IPS-11a (cell line): ENCODE measurements around the gene PSORS1C1.
"Not testable (repeated sequence)": the region's sequence is repeated elsewhere in the genome, so short reads cannot be mapped to it uniquely, and the experiment has no call there.

ENCODE experiments used
- H3K4me3 ChIP-seq: one replicate; pipeline ENCODE4 v1.5.1; 2013; ENCODE audit warnings: low read depth, low read length, control low read depth

PSORS1C1 gene, protein sequence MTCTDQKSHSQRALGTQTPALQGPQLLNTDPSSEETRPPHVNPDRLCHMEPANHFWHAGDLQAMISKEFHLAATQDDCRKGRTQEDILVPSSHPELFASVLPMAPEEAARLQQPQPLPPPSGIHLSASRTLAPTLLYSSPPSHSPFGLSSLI

GRCh38 chr6:31114541-31114878 is at the start of gene PSORS1C1:
Gene PSORS1C1, plus strand, starts transcription at chr6:31114800. Its CDS starts 14,833 bp downstream, at chr6:31129633.
- no peak within 1 kb of the TSS for H3K4me3 ChIP-seq

DNA sequence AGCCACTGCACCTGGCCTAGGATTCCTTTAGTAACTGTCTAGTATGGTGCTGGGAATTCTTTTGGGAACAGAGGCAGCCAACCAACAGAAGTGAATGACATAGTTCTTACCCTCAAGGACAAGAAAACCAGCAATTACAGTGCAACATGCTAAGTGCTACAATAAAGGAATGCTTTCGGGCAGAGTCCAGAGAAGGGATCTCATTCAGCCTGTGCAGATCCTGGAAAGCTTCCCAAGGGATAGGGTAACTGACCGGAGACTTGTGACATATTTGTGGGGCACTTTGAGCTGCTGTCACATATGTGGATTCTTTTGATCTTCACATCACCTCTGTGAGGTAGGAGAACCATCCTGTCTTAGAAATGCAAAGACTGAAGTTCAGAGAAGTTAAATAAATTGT is 49.0 kb upstream of the PSORS1C1 start:
- no peak overlapping the region for H3K4me3 ChIP-seq

DNA sequence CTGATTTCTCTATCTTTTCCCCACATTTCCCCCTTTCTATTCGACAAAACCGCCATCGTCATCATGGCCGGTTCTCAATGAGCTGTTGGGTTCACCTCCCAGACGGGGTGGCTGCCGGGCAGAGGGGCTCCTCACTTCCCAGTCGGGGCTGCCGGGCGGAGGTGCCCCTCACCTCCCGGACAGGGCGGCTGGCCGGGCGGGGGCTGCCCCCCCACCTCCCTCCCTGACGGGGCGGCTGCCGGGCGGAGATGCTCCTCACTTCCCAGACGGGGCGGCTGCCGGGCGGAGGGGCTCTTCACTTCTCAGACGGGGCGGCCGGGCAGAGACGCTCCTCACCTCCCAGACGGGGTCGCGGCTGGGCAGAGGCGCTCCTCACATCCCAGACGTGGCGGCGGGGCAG is 47.6 kb upstream of the PSORS1C1 start:
- not testable (repeated sequence) for H3K4me3 ChIP-seq

DNA sequence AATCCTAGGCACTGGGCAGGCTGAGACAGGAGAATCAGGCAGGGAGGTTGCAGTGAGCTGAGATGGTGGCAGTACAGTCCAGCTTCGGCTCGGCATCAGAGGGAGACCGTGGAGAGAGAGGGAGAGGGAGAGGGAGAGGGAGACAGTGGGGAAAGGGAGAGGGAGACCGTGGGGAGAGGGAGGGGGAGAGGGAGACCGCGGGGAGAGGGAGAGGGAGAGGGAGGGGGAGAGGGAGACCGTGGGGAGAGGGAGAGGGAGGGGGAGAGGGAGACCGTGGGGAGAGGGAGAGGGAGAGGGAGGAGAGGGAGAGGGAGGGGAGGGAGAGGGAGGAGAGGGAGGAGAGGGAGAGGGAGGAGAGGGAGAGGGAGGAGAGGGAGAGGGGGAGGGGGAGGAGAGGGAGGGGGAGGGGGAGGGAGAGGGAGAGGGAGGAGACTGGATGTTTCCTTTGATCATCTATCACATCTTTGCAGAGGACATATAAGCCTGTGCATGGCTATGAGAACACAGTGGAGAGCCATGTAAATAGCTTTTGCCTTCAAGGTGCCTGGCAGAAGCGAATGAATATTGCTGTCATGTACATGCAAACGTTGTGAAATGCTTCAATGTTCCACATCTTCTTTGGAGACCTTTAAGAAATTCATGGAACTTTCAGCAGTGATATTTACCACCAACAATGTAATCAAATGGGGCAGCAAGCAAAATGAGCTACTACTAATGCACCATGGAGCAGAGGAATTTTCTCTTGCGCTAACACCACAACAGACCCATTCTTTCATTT is 46.5 kb upstream of the PSORS1C1 start:
- H3K4me3 ChIP-seq = not testable (repeated sequence)

GRCh38 chr6:31068669-31069340 is 45.8 kb upstream of the PSORS1C1 start:
- H3K4me3 ChIP-seq = no peak overlapping the region

DNA sequence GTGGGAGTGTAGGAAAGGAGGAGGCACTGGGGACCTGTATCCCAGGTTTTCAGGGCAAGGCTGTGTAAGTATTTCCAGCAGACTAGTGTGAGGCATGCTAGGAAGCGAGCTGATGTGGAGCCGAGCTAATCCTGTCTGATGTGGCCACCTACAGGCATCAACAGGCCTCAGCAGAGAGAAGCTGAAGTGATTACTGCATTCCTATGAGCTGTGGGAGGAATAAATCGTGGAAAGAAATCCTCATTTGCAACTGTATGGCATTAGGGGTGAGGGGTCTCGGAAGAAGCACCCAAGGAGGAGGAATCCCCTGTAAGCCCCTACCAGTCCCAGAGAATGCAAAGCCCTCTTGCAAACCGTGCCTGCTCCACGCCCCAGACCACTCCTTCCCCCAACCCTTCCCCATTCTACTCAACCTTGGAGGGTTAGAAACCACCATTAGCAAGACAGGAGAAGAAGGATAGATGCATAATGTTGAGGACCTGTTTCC is 43.8 kb upstream of the PSORS1C1 start:
- H3K4me3 ChIP-seq = no peak overlapping the region

DNA sequence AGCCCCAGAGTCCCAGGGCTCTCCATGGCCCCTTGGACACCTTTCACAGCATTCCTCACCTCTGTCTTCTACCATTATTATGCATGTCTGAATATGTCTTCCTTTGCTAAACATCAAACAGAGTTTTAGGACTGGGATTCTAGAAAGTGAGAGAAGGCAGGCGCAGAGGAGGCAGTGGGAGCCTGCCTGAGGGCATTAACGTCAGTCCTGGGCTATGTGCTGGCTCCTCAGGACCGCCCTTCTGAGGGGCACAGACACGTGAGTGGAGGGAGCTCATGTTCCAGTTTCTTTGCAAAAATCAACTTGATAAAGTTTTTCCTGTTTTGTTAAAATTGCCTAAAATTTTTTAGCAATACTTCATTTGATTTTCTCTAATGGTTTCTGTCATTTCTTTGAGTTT is 40.2 kb upstream of the PSORS1C1 start:
- H3K4me3 ChIP-seq = no peak overlapping the region

DNA sequence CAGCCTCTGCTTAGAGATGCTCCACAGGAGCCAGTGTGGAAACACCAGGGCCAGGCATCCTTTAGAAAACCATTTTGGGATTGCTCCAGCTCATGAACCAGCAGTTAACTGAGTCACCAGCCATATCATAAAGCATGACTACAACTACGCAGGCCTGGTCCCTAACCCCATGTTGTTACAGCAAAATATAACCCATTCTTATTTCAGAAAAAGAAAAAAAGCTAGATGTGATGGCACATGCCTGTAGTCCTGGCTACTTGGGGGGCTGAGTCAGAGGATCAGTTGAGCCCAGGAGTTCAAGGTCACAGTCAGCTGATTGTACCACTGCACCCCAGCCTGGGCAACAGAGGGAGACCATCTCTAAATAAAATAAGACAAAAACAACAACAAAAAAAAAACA is 39.1 kb upstream of the PSORS1C1 start:
- no peak overlapping the region for H3K4me3 ChIP-seq

- no peak overlapping the region for H3K4me3 ChIP-seq
Measured at GRCh38 chr6:31076611-31077010, 38.0 kb upstream of the PSORS1C1 start.

DNA sequence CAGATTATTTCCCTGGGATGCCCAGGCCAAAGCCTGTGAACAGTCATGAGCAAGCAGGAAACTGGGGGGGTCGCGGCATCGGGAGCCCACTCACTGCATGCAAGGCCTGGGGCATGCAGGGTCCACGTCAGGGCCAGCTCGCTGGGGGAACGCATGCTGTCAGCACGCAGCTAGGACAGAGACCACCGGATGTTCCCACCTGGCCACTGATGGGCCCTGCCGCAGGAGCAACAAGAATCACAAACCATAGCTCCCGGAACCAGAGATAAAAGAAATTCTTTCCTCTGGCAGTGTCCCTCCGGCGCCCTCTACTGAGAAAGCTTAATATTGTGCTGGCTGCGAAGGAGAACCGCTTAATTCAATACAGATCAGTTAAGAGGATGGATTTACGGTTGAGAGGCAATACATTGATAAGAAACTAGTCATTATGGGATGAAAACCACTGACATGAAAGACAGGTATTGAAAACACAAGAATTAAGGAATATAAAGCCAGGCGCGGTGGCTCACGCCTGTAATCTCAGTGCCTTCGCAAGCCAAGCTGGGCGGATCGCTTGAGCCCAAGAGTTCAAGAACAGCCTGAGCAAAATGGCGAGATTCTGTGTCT is 34.8 kb upstream of the PSORS1C1 start:
- no peak overlapping the region for H3K4me3 ChIP-seq

DNA sequence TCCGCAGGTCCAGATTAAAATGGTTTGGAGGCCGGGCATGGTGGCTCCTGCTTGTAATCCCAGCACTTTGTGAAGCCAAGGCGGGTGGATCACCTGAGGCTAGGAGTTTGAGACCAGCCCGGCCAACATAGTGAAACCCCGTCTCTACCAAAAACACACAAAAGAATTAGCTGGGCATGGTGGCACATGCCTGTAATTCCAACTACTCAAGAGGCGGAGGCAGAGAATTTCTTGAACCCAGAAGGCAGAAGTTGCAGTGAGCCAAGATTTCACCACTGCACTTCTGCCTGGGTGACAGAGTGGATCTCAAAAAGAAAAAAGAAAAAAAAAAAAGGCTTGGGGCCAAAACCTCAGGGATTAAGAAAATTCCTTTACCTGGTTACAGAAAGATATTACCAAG is 32.7 kb upstream of the PSORS1C1 start:
- no peak overlapping the region for H3K4me3 ChIP-seq

GRCh38 chr6:31083742-31084354 is 30.8 kb upstream of the PSORS1C1 start:
- H3K4me3 ChIP-seq = no peak overlapping the region

- H3K4me3 ChIP-seq = no peak overlapping the region
Measured at GRCh38 chr6:31086788-31087440, 27.7 kb upstream of the PSORS1C1 start.

DNA sequence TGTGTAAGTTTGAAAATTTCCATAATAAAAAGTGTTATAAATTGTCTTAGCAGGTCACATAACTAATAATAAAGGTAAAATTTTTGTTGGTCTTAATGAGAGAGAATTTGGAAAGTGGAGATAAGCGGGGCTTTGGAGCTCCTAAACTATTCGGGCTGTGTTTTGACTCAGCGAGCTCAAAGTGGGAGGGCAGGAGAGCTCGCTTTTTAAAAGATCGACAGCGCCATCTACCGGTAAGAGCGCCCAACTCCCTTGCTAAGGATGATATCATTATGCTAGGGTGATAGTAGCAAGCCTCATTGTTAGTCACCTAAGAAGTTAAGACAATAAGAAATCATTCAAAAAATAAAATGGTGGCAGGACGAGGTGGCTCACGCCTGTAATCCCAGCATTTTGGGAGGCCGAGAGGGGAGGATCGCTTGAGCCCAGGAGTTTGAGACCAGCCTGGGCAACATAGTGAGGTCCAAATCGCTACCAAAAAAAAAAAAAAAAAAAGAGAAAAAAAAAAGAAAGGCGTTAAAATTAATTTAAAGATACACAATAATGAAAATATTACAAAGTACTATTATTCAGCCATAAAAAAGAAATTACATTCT is 27.0 kb upstream of the PSORS1C1 start:
- no peak overlapping the region for H3K4me3 ChIP-seq

DNA sequence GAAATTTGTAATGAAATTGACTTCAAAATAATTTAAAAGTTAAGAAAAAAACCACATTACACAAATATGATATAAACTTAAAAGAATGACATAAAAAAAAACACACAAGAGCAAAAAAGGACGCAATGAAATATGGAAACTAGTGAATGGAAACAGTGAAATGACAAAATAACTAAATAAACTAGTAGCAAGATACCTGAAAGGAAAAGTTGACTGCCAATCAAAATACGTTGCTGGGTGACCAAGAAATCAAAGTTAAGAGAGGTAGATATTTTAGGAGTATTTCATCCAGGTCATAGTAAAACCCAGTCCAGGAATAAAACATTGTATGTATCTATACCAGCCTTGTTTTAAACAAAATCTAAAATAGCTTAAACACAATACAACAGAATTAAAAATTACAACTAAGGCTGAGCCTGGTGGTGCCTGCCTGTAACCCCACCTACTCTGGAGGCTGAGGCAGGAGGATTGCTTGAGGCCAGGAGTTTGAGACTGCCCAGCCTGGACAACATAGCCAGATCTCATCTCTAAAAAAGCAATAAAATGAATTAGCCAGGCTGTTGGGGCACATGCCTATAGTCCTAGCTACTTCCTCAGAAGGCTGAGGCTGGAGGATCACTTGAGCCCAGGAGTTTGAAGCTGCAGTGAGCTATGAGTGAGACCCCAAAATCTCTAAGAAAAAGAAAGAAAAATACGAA is 24.2 kb upstream of the PSORS1C1 start:
- H3K4me3 ChIP-seq = no peak overlapping the region

GRCh38 chr6:31090973-31091364 is 23.6 kb upstream of the PSORS1C1 start:
- no peak overlapping the region for H3K4me3 ChIP-seq

DNA sequence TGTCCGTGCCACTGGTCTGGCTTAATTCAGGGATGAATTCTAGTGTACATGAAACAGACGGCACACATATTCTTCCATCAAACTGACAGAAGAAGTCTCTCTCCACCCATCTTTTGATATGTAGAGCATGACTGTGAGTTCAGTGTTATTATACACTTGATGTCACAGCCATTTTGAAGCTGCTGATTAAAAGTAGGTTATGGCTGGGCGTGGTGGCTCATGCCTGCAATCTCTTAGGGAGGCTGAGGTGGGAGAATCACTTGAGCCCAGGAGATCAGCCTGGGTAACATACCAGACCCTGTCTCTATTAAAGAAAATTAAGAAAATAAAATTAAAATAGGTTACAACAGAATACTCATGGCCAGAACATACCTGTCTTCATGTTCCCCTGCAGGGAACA is 22.9 kb upstream of the PSORS1C1 start:
- no peak overlapping the region for H3K4me3 ChIP-seq

- H3K4me3 ChIP-seq = no peak overlapping the region
Measured at GRCh38 chr6:31092238-31092637, 22.4 kb upstream of the PSORS1C1 start.

DNA sequence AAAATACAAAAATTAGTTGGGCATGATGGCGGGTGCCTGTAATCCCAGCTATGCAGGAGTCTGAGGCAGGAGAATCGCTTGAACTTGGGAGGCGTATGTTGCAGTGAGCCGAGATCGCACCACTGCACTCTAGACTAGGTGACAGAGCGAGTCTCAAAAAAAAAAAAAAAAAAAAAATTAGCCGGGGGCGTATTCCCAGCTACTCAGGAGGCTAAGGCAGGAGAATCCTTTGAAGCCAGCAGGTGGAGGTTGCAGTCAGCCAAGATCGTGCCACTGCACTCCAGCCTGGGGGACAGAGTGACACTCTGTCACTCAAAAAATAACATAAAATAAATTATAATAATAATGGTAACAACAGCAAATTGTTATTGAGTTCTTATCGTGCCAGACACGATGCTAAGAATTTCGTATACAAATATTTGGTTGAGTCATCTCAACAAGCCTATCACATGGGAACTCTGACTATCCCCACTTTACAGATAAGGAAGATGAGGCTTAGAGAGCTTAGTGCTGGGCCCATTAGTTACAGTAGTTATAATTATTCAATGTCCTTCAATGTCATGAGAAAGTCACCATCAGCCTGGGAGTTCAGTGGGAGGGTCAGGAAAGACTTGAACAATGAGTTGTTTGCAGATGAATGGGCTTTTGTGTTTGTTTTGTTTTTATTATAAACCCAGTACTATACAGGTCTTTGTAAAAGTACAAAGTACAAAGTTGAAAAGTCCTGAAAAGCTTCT is 21.7 kb upstream of the PSORS1C1 start:
- no peak overlapping the region for H3K4me3 ChIP-seq
